GM20431 (cell line): ENCODE results near the gene PTOV1.
"Not testable (repeated sequence)": the region's sequence is repeated elsewhere in the genome, so short reads cannot be mapped to it uniquely, and the experiment has no call there.

Source experiments
- in situ Hi-C: fragments of 300-500 bp; cut with MseI, MboI; formaldehyde crosslinking; loops from one replicate; pipeline ENCODE4 v1.15.0; 2020; ENCODE audit warnings: low sequenced_read_pairs; ENCODE audit not compliant: unreplicated experiment

Gene PTOV1

DNA sequence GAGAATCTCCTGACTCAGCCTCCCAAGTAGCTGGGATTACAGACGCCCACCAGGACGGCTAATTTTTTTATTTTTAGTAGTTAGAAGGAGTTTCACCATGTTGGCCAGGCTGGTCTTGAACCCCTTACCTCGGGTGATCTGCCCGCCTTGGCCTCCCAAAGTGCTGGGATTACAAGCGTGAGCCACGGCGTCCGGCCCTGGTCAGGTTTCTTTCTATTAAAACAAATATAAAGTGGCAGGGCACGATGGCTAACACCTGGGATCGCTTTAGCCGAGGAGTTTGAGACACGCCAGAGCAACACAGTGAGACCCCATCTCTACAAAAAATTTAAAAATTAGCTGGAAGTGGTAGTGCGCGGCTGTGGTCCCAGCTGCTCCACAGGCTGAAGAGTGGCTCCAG is 34.4 kb upstream of the PTOV1 start:
- in situ Hi-C loops, result no loop called here

GRCh38 chr19:49817964-49818648 is 32.9 kb upstream of the PTOV1 start, which contains the start of gene MED25:
MED25 (plus strand) TSS chr19:49818289; CDS start chr19:49818342, 53 bp downstream.
- in situ Hi-C loops, result no loop called here

GRCh38 chr19:49818649-49819370 is 32.1 kb upstream of the PTOV1 start:
- in situ Hi-C loops, result no loop called here

- in situ Hi-C loops, result not testable (repeated sequence)
Measured at GRCh38 chr19:49819452-49820115, 31.4 kb upstream of the PTOV1 start.

DNA sequence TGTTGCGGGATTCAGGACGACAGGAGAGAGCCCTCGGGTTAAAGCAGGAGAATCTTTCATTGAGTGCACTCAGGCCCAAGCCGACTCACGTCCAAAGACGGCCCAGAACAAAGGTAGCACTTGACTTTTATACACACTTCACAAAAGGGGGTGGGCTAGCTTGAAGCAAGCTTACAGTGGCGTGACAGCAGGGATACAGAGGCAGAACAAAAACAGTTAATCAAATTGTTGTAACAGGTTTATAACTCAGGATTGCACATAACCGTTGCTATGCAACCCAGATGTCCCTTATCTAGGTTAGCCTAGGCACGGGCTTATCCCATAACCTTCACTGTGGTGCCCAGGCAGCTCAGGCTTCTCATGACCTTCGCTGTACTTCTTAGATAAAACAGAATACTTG is 30.8 kb upstream of the PTOV1 start:
- in situ Hi-C loops, result no loop called here

- in situ Hi-C loops, result no loop called here
Measured at GRCh38 chr19:49823472-49823871, 27.5 kb upstream of the PTOV1 start.

DNA sequence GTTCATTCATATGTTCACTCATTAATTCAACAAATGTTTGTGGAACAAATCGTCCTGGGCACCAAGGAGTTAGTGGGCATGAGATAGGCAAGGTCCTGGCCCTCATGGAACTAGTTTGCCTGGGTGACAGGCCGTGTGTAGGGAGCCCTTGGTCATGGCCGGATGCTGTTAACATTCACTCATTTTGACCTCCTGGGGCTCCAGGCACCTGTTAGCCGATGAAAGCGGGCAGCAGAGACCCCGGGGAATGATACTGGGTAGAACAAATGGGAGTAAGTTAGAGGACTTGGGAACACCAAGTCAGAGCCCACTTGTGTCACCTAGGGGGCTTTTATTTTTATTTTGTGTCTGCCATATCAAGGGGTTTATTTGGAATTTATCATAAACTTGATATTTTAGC is 26.3 kb upstream of the PTOV1 start:
- in situ Hi-C loops, result no loop called here

- in situ Hi-C loops, result no loop called here
Measured at GRCh38 chr19:49827034-49827433, 23.9 kb upstream of the PTOV1 start.

GRCh38 chr19:49829200-49829599 is 21.8 kb upstream of the PTOV1 start:
- in situ Hi-C loops, result no loop called here

- in situ Hi-C loops, result no loop called here
Measured at GRCh38 chr19:49829721-49830120, 21.2 kb upstream of the PTOV1 start.

- in situ Hi-C loops, result no loop called here
Measured at GRCh38 chr19:49830766-49831165, 20.2 kb upstream of the PTOV1 start.

- in situ Hi-C loops, result no loop called here
Measured at GRCh38 chr19:49831592-49831991, 19.4 kb upstream of the PTOV1 start.

GRCh38 chr19:49832556-49832955 is 18.4 kb upstream of the PTOV1 start:
- in situ Hi-C loops, result no loop called here

DNA sequence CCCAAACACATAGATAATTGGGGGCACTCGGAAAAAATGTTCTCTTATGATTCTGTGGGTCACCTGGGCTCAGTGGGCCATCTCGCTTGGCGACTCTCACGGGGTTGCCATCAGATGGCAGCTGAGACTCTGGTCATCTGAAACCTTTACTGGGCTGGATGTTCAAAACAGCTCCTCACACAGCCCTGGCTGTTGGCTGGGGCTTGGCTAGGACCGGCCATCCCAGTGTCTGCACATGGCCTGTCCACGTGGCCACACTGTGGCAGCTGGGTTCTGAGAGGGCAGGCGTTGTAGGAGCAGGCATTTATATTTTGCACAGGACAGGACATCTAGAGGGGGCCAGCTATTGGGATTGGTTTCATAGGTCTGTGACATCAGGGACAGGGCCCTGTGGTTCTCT is 17.4 kb upstream of the PTOV1 start:
- in situ Hi-C loops, result no loop called here

DNA sequence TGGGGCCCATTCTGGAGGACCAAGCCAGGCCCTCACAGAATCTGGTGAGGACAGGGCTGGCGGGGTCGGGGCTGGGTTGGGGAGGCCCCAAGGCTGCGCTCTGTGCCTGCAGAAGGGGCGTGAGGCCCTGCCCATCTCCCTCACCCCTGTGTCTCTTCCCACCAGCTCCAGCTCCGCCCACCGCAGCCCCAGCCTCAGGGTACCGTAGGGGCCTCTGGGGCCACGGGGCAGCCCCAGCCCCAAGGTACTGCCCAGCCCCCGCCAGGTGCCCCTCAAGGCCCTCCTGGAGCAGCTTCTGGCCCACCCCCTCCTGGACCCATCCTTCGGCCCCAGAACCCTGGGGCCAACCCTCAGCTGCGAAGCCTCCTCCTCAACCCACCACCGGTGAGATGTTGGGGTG is 15.4 kb upstream of the PTOV1 start:
- in situ Hi-C loops, result no loop called here

- in situ Hi-C loops, result no loop called here
Measured at GRCh38 chr19:49836176-49837008, 14.6 kb upstream of the PTOV1 start.

GRCh38 chr19:49837009-49837310 is 14.0 kb upstream of the PTOV1 start:
- in situ Hi-C loops, result no loop called here

DNA sequence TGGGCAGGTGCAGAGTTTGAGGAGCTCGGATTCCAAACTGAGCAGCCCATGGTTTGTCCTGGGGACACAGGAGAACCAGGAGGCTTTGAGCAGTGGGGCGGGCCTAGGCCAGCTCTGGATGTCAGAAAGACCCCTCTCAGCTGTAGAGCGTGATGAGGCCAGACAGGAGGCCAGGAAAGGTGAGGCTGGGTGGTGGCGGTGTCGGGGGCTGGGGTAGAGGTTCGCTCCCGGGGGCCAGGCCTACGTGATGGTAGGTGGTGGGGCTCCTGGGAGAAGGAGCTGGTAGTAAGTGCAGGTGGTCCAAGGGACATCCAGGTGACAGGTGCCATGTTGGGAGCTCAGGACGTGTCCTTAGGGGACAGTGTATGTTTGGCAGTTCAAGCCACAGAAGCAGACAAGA is 13.5 kb upstream of the PTOV1 start:
- in situ Hi-C loops, result no loop called here

DNA sequence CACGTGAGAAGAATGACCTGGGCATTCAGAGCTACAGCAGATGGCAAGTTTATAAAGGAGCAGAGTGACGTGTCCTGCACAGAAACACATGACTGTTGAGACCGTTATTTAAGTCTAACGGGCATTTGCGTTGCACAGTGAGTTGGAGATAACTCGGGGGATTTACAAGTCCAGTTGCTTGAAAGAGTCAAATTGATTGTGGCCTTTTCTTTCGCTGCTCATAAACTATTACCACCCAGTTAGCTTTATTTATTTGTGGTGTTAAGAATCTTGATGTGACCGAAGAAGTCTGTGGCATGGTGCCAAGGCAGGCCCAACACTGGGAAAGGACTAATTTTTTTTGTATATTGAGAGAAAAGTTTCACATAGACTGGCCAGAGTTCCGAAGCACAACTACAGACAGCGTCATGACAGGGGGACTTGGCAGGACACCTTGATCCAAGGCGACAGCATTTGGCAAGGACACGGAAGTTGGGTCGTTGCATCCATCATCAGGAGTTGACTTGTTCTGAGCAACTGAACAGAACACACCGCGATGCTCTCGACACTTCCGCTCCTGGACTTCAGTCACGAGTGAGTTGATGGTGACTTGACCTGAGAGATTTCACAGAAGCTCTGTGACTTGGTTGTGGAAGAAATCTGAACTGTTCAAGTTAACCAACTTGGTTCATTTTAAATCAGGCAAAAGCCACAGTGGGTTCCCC is 11.9 kb upstream of the PTOV1 start:
- in situ Hi-C loops, result no loop called here

- in situ Hi-C loops, result no loop called here
Measured at GRCh38 chr19:49839713-49840112, 11.2 kb upstream of the PTOV1 start.
